Ovary (tissue), 3 donors: Measurements from ENCODE around the gene SPAG7.

Experiments
- EP300 ChIP-seq: sonication (generic); formaldehyde crosslinking; IDR thresholded peaks from one replicate; pipeline ENCODE4 v1.6.1; 2017; ENCODE audit warnings: antibody characterized with exemption
- POLR2A ChIP-seq: fragments of 450-650 bp; IDR thresholded peaks from one replicate; pipeline ENCODE4 v1.6.1; 2017; ENCODE audit warnings: antibody characterized with exemption, mild to moderate bottlenecking, moderate library complexity
- TF ChIP-seq, protein P1 (sequence below), 3 donors: fragments of 450-650 bp in 2 of 3; fragments of 200-600 bp in 1 of 3; IDR thresholded peaks; one replicate each; pipeline versions ENCODE4 v1.5.1 to v1.8.0; 2016 to 2022; ENCODE audit warnings: antibody characterized with exemption in 3 of 3, mild to moderate bottlenecking in 1 of 3
- donor health status: DM: no; HTN: no; CAD: no.

DNA sequence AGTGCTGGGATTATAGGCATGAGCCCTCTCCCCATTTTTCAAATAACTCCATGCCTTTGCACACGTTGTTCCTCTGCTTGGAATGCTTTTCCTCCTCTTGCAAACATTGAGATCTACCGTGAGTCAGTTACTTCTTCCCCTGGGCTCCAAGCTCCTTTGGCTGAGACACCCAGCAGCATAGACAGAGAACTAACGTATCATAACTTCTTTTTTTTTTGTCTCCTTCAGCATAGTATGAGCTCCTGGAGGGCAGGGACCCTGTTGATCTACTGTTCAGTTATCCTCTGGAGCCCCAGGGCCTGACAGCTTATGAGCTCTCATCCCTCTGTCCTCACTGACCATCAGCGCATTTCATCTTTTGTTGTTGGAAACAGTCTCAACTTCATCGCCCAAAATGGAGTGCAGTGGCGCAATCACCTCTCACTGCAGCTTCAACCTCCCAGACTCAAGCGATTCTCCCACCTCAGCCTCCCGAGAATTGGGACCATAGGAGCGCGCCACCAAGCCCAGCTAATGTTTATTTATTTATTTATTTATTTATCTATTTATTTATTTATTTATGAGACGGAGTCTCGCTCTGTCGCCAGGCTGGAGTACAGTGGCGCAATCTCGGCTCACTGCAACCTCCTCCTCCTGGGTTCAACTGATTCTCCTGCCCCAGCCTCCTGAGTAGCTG is 2.2 kb downstream of the SPAG7 start:
- TF ChIP-seq POLR2A (no peak), EP300 (no peak)
- TF ChIP-seq, protein P1, sequence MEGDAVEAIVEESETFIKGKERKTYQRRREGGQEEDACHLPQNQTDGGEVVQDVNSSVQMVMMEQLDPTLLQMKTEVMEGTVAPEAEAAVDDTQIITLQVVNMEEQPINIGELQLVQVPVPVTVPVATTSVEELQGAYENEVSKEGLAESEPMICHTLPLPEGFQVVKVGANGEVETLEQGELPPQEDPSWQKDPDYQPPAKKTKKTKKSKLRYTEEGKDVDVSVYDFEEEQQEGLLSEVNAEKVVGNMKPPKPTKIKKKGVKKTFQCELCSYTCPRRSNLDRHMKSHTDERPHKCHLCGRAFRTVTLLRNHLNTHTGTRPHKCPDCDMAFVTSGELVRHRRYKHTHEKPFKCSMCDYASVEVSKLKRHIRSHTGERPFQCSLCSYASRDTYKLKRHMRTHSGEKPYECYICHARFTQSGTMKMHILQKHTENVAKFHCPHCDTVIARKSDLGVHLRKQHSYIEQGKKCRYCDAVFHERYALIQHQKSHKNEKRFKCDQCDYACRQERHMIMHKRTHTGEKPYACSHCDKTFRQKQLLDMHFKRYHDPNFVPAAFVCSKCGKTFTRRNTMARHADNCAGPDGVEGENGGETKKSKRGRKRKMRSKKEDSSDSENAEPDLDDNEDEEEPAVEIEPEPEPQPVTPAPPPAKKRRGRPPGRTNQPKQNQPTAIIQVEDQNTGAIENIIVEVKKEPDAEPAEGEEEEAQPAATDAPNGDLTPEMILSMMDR (IDR thresholded peaks at IDR 0.05): no peak
